ENCODE data around the gene RGCC. TPM values are rescaled to one million over a fixed set of nuclear protein-coding genes. Genes with fewer than 3 reads are reported as not detected.

The RGCC gene
- total RNA-seq, 1 experiment from 2014 or later, result 13.7 TPM

DNA sequence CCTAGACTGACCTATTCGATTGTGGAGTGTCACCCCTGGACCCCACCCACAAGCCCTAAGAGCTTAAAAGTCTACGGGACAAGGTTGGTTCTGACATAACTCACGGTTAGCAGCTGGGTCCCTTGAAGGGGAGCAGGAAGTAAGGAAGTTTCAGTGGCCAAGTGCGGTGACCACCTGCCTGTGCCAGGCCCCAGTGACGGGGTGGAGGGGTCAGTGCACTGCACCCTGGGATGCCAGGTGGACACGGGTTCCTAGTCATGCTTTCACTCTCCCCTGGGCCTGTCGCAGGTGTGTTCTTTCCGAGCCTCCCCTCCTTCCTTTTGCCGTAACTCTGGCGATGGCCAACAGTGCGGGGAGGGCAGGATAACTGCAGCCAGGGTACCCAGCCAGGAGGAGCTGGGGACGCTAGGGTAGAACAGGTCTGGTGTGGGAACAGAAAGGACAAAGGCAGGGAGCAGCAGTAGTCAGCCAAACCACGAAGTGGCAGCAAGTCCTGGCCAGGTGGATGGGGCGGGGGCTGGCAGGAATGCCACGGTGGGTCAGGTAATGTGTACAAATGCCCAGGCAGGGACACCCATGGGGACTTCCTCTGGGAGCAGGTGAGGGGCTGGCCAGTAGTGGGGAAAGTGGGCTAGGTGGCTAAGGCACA, 58.3 kb downstream of the RGCC start:
- DNase-seq (ENCODE audit: low spot score), result no peak

DNA sequence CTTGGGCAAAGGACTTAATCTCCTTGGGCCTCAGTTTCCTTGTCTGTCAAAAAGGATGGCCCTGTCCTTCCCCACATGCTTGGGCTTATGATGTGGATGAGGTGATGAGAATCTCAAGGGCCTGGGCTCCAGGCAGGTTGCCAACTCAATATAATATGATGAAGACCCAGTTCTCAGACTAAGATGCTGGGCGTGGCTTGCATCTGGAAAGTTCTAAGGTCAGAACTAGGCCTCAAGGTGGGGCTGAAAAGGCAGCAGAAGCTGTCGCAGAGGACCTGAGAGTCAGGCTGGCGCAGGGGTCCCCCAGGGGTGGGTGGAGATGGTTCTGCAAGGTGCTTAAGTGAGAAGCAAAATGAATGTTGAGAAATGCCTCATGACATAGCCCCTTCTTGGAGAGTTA, 58.8 kb downstream of the RGCC start:
- DNase-seq (ENCODE audit: low spot score), result no peak

- no peak for DNase-seq (ENCODE audit: low spot score)
These were observed 59.4 kb downstream of the RGCC start for GRCh38 chr13:41516760-41517159.

DNA sequence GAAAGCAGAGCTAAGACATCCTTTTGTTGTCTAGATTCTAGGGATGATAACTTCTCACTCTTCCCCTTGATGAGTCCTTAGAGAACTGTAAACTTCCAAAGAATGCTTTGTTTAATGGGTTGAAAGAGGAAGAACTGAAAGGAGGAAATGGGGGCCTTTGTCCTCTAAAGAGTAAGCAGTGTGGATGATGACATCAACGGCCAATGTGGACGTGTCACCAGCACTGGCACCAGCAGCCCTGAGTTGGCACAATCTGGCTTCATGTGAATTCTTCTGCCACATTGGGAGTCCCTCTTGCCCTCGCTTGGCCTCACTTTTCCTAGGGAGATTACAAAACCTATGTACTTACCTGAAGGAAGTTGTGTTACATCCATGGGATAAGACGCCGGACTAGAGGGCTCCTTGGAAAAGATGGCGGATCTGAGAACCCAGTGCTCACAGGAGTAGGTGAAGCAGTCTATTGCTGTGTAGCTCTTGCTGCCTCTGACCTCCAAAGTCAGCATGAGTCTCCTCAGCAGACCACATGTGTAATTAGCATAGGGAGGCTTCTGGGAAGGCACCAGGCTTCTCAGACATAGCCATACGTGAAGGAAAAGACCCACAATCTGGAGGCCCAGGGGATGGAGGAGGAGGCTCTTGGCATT, 62.8 kb downstream of the RGCC start:
- no peak for DNase-seq (ENCODE audit: low spot score)

Other genes starting within 250 kb of the RGCC start
- gene MTRF1, start 194.0 kb upstream of the RGCC start, total RNA-seq (2014; rRNA removed; shearing (Covaris generic)), result 4.4 and 9.1 TPM in 2 replicates
- 6.6 and 6.8 TPM in 2 replicates for gene NAA16, start 146.3 kb upstream of the RGCC start, total RNA-seq (2014; rRNA removed; shearing (Covaris generic))

All from H4 (cell line).